Peyer's patch (tissue), 4 donors: ENCODE results near the gene ADAM12.

Experiments used
- POLR2A ChIP-seq, 2 donors: fragments of 450-650 bp; IDR thresholded peaks; one replicate each; pipeline ENCODE4 v1.5.1; 2017; ENCODE audit warnings: antibody characterized with exemption in 2 of 2, mild to moderate bottlenecking in 2 of 2, moderate library complexity in 2 of 2
- TF ChIP-seq, protein P1 (sequence below), 6 experiments: fragments of 450-650 bp in 4 of 6; fragments of 200-600 bp in 2 of 6; sonication (generic) in 1 of 6; IDR thresholded peaks; one replicate each; pipeline ENCODE4 v1.5.1; 2017 to 2019; ENCODE audit warnings: antibody characterized with exemption in 6 of 6, mild to moderate bottlenecking in 3 of 6, moderate library complexity in 1 of 6

DNA sequence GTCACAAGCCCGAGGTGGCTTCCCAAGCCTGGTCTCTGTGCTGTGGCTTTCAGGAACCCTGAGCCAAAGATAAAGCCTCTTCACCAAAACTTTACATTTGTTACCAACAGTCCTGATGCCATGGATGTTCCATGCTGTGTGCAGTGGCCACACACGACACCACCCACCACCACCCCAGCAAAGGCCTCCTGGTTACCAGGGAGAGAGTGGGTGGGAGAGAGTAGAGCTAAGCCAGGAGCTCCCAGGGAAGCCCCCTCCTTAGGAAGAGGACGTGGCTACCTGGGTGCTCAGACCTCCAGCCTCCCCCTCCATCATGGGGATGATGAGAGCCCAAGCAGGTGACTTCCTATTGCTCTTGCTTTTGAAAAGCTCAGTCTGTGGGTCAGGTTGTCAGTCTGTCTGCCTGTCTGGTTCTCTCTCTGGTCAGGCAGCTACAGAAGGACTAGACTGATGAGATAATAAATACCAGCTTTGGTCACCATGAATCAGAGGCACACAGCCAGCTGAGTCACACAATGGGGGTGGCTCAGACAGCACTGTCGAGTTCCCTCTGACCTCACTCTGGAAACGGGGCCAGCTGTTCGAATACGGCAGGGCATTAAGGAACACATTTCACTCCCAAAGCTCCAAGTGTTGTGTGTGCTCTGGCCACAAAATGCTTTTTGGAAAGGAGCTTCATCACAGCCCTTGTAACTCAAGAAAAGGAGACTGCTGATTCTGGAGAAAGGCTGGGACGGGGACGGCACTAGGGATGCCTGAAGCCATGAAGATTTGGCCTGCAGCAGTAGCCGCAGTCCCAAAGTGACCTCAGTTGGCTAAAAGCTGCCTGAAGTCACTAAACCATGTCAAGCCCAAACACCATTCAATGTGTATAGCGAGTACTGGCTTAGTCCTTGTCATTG is 325.9 kb downstream of the ADAM12 start:
- TF ChIP-seq, protein P1, sequence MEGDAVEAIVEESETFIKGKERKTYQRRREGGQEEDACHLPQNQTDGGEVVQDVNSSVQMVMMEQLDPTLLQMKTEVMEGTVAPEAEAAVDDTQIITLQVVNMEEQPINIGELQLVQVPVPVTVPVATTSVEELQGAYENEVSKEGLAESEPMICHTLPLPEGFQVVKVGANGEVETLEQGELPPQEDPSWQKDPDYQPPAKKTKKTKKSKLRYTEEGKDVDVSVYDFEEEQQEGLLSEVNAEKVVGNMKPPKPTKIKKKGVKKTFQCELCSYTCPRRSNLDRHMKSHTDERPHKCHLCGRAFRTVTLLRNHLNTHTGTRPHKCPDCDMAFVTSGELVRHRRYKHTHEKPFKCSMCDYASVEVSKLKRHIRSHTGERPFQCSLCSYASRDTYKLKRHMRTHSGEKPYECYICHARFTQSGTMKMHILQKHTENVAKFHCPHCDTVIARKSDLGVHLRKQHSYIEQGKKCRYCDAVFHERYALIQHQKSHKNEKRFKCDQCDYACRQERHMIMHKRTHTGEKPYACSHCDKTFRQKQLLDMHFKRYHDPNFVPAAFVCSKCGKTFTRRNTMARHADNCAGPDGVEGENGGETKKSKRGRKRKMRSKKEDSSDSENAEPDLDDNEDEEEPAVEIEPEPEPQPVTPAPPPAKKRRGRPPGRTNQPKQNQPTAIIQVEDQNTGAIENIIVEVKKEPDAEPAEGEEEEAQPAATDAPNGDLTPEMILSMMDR (IDR thresholded peaks at IDR 0.05) = no peak
- no peak for TF ChIP-seq POLR2A (IDR thresholded peaks at IDR 0.05)
